HG03196 (cell line): ENCODE data around the gene AFAP1L1.

Source experiments
- ATAC-seq: cut with Tn5 transposase; IDR thresholded peaks from one replicate; pipeline ENCODE4 v1.9.1; 2021; ENCODE audit not compliant: unreplicated experiment

AFAP1L1 gene

DNA sequence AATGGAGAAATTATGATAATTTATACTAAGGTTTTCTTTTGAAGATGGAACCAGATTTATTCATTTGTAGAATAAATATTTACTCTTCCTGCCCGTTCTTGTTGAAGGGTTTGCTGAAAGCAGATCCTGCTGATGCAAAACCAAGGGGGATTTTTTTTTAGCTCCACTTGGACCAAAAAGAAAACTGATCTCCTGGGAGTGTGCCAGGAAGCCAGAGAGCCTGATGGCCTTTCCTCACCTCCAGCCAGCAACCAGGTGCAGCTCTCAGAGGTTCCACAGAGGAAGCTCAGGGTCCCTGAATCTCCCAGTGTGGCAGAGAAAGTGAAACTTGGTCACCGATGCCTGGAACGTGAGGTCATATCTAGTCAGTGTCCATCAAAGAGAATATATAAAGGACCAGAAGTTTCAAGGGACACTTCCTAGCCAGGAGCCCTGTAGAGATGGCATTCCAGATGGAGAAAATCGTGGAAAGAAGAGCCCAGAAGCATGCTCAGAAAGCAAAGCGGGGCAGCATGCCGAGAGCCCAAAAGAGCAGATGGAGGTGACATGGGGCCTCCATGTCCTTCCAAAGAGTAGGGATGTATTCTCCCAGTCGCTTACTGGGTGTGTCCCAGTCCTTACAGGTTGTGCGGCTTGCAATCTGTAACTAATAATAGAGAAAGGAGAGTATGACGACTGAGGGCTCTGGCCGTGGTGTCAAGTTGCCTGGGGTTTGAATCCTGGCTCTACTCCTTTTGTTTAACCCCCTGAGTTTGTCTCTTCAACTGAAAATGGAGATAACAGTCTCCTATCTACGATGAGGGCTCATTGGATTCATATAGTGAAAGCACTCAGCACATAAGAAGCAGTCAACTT lies 12.2 kb downstream of the AFAP1L1 start:
- no peak for ATAC-seq

DNA sequence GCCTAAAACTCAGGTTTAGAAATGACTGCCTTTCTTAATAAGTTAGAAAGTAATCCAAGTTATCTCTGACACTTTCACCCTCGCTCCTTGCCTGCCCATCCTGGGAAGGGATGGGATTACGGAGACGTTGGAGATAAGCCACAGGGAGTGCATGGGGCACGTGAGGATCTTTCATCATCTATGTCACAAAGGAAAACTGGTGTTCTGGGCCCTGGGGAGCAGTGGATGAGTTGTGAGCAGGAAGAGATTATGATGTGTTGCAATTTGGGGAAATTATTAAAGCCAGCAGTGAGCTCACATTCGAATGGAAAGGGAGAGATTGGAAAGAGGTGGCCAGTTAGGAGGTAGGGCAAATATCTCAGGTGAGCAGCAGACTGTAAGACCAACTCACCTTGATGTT lies 12.8 kb downstream of the AFAP1L1 start:
- no peak for ATAC-seq

DNA sequence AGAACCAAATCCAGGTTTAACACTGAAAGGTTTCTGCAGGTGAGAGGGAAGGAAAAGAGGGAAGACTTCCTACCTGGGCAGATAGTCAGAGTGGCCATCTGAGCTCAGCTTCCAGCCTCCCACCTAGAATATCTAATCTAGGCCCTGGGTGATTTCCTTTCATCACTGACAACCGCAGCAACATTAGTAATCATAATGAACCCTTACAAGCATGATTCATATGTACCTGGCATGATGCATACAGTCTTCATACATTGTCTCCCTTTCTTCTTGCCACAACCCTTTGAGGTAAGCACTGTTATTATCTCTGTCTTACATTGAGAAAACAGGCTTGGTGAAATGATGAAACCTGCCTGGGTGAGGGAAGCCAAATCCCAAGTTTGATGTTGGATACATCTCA lies 13.5 kb downstream of the AFAP1L1 start:
- no peak for ATAC-seq

DNA sequence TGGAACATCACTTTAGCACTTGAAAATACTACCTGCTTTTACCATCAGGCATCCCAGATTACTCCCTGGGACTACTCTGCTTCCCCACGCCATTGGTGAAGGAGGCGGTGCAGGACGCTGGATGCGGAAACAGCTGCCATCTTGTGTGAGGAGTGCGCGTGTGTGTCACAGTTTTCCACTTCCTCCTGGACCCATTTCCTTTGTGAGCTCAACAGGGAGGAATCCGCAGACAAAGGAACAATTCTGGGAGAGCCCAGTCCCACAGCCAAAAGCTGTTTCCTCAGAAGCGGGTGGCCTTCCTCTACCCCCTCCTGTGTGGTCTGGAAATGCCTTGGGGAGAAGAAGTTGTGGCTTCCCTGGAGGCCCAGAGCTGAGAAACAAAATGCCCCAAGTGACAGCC lies 16.8 kb downstream of the AFAP1L1 start:
- no peak for ATAC-seq

DNA sequence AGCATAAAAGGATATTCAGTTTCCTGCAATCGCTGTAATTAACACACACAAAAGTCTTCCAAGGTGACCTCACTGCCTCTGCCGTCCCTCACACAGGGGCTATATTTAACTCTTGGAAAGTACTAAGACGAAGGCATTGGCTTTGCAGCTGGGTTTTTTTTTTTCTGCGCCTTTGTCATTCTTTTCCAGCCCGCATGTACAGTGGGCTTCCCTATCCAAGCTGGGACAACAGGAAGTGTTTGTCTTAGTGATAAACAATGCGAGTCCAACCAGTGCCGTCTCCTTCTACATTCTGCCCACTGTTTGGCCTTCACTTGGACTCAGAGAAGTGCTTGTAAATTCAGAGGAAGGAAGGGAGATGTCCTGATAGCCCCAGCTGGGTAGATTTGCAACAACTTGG lies 17.6 kb downstream of the AFAP1L1 start:
- no peak for ATAC-seq

DNA sequence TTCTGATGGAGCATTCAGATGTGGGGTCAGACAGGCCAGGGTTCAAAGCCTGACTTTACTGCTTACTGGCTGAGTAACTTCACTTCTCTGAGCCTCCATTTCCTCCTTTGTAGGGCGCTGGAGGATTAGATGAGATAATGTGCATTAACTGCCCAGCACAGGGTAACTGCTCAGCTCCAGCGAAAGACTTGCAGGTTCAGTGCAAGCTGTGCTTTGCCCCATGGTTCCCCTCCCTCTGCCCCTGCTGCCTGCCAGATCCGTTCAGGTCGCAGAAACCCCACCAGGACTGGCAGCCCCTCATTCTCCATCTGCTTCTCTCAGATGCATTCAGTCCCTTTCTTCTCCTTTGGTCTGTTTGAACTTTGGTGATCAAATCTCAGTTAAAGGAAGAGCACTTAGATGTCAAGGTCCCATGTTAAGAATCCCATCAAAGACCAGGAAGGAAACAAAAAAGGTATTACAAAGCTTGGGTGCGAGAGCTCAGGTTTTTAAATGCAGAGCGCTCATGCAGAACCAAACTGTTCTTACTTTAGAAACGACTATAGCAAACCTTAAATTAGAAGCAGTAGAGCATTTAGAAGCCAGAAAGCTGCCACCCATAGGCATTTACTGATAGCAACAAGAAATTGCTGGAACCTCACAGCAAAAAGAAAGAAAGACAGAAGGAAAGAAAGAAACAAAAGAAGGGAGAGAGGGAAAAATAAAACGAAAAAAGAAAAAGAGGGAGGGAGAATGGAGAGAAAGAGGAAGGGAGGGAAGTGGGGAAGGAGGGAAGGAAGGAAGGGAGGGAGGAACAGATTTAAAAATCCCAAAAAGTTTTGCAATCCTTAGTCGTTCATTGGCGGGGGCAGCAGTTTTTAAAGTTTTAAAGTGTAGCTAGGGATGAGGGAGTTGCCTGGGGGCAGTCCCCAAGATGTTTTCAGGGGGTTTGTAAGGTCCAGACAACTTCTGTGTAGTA lies 23.5 kb downstream of the AFAP1L1 start:
- no peak for ATAC-seq

DNA sequence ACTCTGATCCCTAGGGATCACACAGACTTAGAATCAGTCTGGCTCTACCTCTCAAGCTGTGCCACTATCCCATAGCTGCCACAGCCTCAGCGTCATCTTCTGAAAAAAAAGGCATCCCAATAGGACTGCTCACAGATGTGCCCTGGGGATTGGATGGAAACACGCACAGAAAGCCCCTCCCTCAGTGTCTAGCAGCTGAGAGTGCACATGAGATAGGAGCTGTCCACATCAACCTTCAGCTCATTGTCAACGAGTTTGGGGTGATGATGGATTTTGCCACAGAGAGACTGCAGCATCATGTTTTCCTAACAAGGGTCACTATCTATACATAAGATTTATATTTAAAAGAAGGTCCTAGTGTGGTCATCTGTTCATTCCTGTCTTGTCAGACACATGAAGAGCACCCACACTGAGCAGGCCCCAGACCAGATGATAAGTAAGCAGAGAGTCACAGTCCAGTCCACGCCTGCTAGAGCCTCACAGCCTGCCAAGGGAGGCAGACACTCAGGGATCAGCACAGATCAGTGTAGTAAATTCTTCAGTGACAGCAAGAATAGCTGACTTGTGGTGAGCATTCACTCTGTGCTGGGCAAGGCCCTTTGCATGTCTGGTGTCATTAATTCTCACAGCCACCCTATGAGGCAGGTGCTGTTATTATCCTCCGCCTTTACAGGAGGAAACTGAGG lies 25.8 kb downstream of the AFAP1L1 start:
- no peak for ATAC-seq

DNA sequence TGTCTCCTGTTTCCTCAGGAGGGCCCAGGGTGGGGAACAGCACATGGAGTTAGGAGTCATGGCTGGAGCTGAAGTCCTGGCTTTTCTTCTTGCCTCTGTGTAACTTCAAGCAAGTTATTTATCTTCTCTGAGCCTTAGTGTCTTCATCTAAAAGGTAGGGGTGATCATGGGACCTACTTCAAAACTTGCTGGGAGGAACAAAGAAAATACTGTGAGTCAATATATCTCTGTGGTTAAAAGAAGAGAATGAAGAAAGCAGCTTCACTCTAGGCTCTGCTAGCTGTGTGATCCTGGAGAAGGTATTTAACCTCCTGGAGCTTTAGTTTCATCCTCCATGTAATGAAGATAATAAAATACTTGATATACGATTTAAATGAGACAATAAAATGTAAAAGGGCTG lies 26.5 kb downstream of the AFAP1L1 start:
- ATAC-seq, result no peak

DNA sequence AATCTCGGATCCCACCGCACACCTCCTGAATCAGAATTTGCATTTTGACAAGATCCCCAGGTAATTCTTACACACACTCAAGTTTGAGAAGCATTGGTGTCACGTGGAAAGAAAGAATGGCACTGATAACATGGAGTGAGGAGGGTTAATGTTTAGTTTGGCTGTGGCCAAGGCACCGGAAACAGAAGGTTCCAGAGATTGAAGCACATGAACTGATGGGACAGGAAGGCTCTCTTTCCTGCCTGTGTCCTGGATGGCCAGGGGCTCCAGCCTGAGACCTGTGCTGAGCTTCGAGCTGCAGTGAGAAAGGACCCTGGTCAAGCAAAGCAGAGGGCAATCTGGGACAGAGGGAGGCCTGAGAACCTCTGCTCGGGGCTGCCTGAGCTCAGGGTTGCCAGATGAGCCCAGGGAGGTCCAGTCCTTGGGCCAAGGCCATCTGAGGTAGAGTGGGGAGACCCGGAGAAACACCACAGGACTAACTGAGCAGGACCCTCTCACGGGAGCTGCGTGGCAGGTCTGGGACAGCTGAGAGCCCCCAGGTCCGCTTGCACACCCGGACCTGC lies 27.3 kb downstream of the AFAP1L1 start:
- ATAC-seq, result no peak

DNA sequence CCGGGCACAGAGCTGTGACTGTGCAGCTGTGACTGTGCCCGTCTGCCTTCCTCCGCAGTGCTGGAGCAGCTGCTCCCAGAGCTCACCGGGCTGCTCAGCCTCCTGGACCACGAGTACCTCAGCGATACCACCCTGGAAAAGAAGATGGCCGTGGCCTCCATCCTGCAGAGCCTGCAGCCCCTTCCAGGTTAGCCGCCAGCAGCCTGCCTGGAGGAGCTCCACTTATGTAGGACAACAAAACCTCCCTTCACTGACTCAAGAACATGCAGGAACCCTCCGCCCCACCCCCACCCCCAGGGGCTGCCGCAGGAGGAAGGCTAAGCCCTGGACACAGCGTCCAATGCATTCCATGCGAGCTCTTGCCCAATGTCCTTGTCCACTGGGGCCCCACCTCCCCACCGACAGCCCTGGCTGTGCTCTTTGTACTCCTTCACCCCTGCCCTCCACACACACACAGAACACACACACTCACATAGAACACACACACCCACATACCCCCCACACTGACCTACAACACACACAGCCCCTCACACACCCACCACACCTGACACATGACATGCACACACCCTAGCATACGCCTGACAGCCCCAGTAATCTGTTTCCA lies 27.9 kb downstream of the AFAP1L1 start:
- no peak for ATAC-seq

DNA sequence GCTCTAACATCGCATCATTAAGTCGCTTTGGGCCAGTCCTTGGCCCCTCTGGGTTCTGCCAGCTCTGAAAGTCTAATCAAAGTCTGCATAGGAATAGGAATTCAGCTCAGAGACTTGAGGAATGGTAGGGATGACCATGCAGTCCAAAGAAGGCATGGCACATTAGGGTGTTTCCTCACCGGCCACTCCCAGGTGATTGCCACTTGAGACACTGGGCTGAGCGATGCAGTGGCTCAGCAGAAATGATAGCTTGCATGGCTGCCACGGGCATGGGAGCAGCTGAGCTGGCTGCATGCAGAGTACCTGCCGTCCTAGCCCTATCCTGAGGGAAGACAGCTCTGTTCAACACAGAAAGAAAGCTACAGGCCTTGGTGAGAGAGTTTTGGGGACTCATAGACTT lies 28.8 kb downstream of the AFAP1L1 start:
- ATAC-seq, result no peak

DNA sequence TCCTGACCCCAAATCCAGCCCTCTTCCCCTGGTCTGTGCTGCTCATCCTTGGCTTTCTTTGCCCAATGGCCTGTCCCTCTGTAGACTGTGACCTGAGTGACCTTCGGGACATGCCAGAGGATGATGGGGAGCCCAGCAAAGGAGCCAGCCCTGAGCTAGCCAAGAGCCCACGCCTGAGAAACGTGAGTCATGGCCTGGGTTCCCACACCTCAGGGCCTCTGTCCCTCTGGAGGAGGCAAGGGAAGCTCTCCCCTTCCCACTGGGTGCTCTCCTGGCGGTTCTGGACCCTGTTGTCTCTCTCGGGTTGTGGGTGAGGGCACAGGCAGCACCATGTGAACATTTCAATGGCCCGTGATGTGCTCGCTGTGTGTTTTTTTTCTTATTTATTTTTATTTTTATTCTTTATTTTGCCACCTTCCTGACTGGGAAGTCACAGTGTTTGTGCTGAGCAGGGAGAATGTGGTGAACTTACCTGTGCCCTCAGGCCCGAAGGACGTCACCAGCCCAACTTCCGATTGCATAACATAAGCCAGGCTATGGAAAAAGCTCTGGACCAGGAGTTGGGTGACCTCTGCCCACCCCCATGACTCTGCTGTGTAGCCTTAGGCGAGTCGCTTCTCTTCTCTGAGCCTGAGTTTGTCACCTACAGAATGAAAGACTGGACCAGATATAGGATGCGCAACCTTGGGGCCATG lies 29.5 kb downstream of the AFAP1L1 start:
- ATAC-seq, result no peak

DNA sequence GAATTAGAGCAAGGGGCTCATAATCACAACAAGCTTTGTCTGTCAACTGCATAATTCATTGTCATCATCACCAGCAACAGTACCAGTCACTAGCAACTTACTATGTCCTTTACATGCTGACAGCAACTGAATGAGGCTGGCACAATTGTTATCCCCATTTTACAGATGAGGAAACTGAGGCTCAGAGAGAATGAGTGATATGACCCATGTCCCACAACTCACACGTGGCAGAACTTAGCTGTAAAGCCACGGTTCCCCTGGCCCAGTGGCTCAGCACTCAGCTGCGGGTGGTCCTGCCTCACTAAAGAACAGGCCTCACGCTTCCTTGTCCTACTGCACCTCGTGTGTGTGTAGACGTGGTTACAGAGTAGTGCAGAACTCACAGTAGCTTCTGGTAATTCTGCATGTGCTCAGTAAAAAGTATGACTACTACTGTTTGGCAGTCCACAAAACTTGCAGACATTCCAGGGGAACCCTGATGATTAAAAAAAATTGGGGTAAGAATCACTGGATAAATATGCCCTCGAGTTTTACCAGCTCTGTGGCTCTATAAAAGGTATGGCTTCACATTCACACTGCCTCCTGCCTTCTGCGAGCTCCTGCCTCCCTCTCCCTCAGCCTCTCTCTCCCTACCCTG lies 30.2 kb downstream of the AFAP1L1 start:
- no peak for ATAC-seq

DNA sequence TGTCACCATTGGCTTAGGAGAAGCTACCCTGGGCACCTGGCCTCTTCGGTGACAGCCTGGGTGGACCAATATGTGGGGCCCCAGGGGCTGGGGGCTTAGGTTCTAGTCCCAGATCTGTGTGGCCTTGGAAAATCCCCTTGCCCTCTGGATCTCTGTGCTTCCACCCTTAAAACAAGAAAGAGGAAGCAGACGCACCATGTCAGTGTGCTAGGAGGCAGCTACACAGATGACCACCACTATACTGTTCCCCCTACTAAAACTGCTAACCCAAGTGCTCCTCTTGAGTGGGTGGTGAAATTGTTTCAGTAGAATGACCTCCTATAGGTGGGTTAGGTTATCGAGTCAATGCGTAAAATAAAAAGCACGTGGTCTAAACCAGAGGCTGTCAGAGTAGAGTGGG lies 31.0 kb downstream of the AFAP1L1 start:
- ATAC-seq, result no peak

DNA sequence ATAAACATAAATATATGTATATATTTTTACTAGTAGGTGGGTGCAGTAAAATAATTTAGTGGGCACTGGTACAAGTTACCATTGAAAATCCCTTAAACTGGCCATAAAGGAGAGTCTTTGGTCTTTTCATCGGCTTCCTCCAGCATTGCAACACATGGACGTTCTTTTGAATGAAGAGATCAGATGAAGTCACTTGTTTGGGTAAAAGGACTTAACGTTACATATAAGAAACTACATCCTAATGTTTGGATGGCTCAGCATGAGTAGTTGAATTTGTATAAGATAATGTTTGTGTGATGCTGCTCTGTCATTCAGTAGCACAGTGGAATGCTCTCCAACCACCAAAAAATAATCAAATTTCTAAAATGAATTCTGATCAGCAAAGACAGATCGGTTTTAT lies 31.6 kb downstream of the AFAP1L1 start:
- no peak for ATAC-seq

DNA sequence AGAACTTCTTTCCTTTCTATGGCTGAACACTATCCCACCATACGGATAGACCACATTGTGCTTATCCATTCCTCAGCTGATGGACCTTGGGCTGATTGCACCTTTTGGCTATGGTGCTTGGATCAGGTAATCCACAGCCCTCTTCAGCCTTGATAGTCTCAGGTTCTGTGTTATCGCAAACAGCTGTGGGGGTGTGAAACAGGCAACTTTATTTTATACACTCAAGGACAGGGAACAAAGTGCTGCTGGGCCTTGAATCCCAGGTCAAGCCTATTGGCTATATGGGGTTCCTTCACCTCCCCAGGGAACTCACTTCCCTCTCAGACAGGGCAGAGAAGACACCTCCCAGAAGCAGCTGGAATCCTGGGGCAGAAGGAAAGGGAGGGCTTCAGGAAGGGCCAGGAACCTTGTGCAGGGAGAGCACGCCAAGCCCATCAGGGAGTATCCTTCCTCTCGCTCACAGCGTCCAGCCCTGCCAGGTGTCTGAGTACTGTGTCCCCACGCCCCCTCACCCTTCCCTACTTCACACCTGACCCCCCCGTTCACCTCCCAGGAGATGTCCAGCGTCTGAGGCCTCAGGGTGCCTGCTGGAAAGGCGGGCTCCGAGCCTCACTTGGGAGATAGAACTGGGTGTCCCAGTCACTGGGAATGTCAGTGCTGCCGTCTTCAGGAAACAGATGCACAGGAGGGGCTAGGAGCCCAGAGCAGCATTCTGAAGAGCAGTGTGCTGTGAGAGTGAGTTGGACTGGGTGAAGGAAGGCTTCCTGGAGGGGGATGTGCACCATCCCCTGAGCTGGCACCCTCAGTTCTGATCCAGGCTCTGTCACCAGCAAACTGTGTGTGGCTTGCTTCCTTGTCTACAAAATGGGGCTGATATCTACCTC lies 32.8 kb downstream of the AFAP1L1 start:
- no peak for ATAC-seq

DNA sequence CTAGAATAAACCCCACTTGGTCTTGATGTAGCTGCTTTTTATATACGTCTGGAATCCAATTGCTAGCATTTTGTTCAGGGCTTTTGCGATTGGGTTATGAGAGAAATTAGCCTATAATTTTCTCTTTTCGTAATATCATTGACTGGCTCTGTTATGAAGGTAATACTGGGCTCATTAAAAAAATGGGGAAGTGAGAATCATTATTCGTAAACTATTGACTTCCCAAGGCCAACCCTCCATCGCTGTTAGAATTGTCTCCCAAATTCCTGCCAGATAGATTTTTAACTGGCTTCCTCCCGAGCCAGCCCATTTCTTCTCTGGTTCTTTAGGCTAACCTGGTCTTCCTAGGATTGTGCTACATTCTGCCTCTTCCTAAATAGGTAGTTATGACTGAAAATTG lies 37.7 kb downstream of the AFAP1L1 start:
- no peak for ATAC-seq

DNA sequence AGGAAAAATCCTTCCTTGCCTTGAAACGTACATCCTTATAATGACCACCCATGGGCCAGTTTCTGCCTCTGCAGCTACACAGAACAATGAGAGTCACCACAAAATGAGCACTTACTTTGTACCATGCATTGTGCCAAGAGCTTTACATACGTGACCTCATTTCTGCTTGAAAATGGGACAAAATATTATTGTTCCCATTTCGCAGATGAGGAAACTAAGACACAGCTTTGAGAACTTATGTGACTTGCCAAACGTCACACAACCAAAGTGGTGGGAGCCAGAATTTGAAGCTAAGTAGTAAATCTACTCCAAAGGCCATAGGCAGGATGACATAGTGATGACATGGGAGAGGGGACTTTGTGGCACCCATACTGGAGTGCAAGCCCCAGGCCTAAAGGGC lies 38.8 kb downstream of the AFAP1L1 start:
- no peak for ATAC-seq
